Transverse colon (tissue), 4 donors: Measurements from ENCODE around the gene DNMT3B. TPM values are rescaled to one million over a fixed set of nuclear protein-coding genes. Genes with fewer than 3 reads are reported as not detected.

Experiments used
- DNase-seq: peaks from one replicate; pipeline ENCODE4 v3.0.0-alpha.2; 2019
- H3K27ac ChIP-seq, 4 donors: fragments of 200-600 bp; sonication (generic); 2 replicates each; pipeline ENCODE4 v1.5.1; 2016 to 2018; ENCODE audit warnings: inconsistent platforms in 4 of 4
- H3K27me3 ChIP-seq: fragments of 200-600 bp; sonication (generic); 2 replicates; pipeline ENCODE4 v1.5.1; 2017; ENCODE audit warnings: inconsistent platforms
- H3K36me3 ChIP-seq, 4 donors: fragments of 200-600 bp; sonication (generic); 2 replicates each; pipeline ENCODE4 v1.5.1; 2017 to 2019; ENCODE audit warnings: inconsistent platforms in 4 of 4
- H3K4me1 ChIP-seq, 4 donors: fragments of 200-600 bp; sonication (generic); 2 replicates each; pipeline ENCODE4 v1.5.1; 2017 to 2020; ENCODE audit warnings: inconsistent platforms in 4 of 4
- H3K4me3 ChIP-seq, 4 donors: fragments of 200-600 bp; sonication (generic); 1 replicate in 1 of 4; 2 replicates in 3 of 4; pipeline versions ENCODE4 v1.5.1 to v1.6.1; 2017 to 2019; ENCODE audit warnings: inconsistent platforms in 4 of 4
- H3K9me3 ChIP-seq, 2 donors: fragments of 200-600 bp; sonication (generic); 2 replicates each; pipeline ENCODE4 v1.5.1; 2017 to 2019; ENCODE audit warnings: inconsistent platforms in 2 of 2
- EP300 ChIP-seq: sonication (generic); formaldehyde crosslinking; IDR thresholded peaks from one replicate; pipeline ENCODE4 v1.6.1; 2017; ENCODE audit warnings: antibody characterized with exemption, low read depth
- POLR2A ChIP-seq: fragments of 450-650 bp; IDR thresholded peaks from one replicate; pipeline ENCODE4 v1.6.1; 2016; ENCODE audit warnings: antibody characterized with exemption, mild to moderate bottlenecking, moderate library complexity
- POLR2AphosphoS5 ChIP-seq, 3 donors: sonication (generic); formaldehyde crosslinking; IDR thresholded peaks; one replicate each; pipeline ENCODE4 v1.6.1; 2016; ENCODE audit warnings: antibody characterized with exemption in 3 of 3
- WGBS, 2 donors: methylation state at CpG; one replicate each; pipeline ENCODE4 v1.1.5; 2018; ENCODE audit warnings: low coverage in 1 of 2; 5-methylcytosine and 5-hydroxymethylcytosine counted together
- in situ Hi-C, 4 donors: fragments of 200-750 bp; cut with MboI; loops; one replicate each; pipeline versions ENCODE4 v1.15.0 to v1.15.1; 2017; ENCODE audit warnings: low sequenced_read_pairs in 3 of 4, low pct_ligation_motif_present in 1 of 4, low pct_unique_long_range_greater_than_20kb in 1 of 4
- intact Hi-C: fragments of 100-400 bp; cut with DNase I; formaldehyde crosslinking; loops from one replicate; pipeline ENCODE4 v1.15.1; 2023; ENCODE audit warnings: low total_unique reads
- total RNA-seq, 4 donors: library from RNA; depleted of rRNA; stranded (reverse); fragments of >200 nt; gene quantifications; one replicate each; pipeline ENCODE4 v1.1.0, GENCODE V29; 2016
- TF ChIP-seq, protein P1 (sequence below), 5 experiments: fragments of 200-600 bp in 3 of 5; fragments of 450-650 bp in 2 of 5; sonication (generic) in 3 of 5; IDR thresholded peaks; 1 replicate in 2 of 5; 2 replicates in 3 of 5; pipeline ENCODE4 v1.5.1; 2016 to 2017; ENCODE audit warnings: antibody characterized with exemption in 5 of 5, inconsistent platforms in 3 of 5, mild to moderate bottlenecking in 2 of 5, moderate library complexity in 1 of 5

Gene DNMT3B
- total RNA-seq, 4 donors from 2014 or later: 0.37 to 6.8 (median 0.67) TPM

DNA sequence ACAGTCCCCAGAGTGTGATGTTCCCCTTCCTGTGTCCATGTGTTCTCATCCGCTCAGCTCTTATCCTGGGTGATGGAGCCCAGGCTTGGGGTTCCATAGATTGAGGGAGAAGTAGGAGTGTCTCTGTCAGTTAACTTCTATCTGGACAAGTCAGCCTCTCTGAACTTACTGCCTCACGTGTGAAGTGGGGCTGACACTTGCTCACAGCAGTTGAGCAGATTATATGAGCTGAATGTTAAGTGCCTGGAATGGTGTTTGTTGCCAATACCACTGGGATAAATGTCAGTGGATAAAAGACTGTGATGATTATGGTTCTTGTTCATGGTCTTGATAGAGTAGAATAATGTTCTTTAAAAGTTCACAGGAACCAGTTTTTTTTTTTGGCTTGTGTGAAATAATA, 79.4 kb downstream of the DNMT3B start:
- peaks cover 0 to 45% (median 20%) of the 10 kb centered on the region in 4 donors for H3K36me3 ChIP-seq
- H3K4me3 ChIP-seq: no peak overlapping the region
- H3K27me3 ChIP-seq: no peaks in the 10 kb centered on the region
- TF ChIP-seq, protein P1, sequence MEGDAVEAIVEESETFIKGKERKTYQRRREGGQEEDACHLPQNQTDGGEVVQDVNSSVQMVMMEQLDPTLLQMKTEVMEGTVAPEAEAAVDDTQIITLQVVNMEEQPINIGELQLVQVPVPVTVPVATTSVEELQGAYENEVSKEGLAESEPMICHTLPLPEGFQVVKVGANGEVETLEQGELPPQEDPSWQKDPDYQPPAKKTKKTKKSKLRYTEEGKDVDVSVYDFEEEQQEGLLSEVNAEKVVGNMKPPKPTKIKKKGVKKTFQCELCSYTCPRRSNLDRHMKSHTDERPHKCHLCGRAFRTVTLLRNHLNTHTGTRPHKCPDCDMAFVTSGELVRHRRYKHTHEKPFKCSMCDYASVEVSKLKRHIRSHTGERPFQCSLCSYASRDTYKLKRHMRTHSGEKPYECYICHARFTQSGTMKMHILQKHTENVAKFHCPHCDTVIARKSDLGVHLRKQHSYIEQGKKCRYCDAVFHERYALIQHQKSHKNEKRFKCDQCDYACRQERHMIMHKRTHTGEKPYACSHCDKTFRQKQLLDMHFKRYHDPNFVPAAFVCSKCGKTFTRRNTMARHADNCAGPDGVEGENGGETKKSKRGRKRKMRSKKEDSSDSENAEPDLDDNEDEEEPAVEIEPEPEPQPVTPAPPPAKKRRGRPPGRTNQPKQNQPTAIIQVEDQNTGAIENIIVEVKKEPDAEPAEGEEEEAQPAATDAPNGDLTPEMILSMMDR (IDR thresholded peaks at IDR 0.05): no peak
- TF ChIP-seq POLR2A (no peak), EP300 (no peak), POLR2AphosphoS5 (IDR thresholded peaks at IDR 0.05) (no peak)
- in situ Hi-C loops: no loop called here
- DNase-seq: no peak
- WGBS, 2 donors: 88% methylated on average over 2 of the region's 2 CpGs; no CpG with 5 or more reads in 1 of the 2 donors
- intact Hi-C loops: no loop called here
- peaks cover 0 to 11% (median 0%) of the 10 kb centered on the region in 4 donors for H3K4me1 ChIP-seq
- no peak overlapping the region for H3K27ac ChIP-seq
- no peaks in the 10 kb centered on the region for H3K9me3 ChIP-seq

DNA sequence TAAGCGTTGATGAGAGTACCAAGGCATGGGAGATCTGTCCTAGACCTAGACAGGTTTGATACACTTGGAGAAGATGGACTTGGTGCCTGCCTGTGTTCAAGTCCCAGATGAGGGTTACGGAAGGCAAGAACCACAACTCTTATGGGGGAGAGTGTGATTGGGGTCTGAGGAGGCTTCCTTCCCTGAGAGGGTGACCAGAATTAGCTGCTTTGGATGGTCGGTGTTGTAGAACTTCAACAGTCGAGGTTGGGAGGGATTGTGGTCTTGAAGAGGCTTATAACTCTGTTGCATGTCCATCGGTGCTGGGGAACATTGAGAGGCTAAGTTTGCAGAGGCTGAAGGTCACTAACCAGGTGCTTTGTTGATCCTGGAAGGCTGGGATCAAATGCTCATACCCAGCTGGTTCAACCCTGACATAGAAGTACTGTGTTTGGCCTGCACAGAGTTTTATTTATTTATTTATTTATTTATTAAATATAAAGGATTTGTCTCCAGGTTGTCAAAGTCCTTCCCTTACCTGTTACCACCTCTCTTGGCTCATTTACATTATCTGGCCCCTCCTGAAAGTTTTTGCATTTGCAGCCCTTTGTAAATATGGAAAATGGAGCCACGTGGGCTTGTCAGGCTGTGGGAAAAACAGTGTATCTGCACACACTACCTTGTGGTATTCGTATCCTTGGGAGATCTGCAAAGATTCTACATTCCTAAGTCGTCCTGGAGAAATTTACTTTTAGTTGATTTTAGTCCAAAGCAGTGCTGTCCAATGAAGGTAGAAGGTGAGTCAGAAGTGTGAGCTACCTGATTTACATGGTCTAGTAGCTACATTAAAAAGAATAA, 80.7 kb downstream of the DNMT3B start:
- WGBS, 2 donors: 83 to 98% methylated on average over 5 to 8 of the region's 8 CpGs
- H3K36me3 ChIP-seq: peaks cover 0 to 45% (median 18%) of the 10 kb centered on the region in 4 donors
- in situ Hi-C loops (no loop called here), intact Hi-C loops (no loop called here)
- TF ChIP-seq POLR2A: no peak
- no peak for TF ChIP-seq EP300
- TF ChIP-seq, protein P1 (IDR thresholded peaks at IDR 0.05): no peak
- TF ChIP-seq POLR2AphosphoS5 (IDR thresholded peaks at IDR 0.05): no peak
- H3K4me3 ChIP-seq: no peak overlapping the region
- DNase-seq: no peak
- H3K9me3 ChIP-seq: no peaks in the 10 kb centered on the region
- H3K27me3 ChIP-seq: no peaks in the 10 kb centered on the region
- peaks cover 0 to 11% (median 0%) of the 10 kb centered on the region in 4 donors for H3K4me1 ChIP-seq
- no peak overlapping the region for H3K27ac ChIP-seq

DNA sequence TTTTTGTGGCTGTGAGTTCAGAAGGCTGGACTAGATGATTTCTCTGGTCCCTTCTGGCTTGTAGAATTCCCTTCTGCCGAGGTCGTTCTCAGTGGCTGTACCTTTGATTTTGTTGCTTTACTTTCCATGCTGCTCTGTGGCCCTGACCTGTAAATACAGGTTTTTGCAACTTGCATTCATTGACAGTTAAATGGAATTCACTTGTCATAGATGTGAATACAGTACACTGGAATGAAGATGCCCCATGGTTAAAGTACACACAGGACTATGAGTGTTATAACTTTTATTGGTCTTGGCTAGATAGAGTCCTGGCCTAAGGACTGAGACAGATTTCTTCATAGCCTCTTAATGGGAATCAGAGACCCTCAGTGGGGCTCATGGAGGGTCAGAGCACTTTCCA, 83.6 kb downstream of the DNMT3B start:
- Histone ChIP-seq H3K36me3 (peaks cover 0 to 38% (median 13%) of the 10 kb centered on the region in 4 donors), H3K4me1 (peaks cover 0 to 11% (median 0%) of the 10 kb centered on the region in 4 donors), H3K27me3 (no peaks in the 10 kb centered on the region), H3K4me3 (no peak overlapping the region), H3K9me3 (no peaks in the 10 kb centered on the region), H3K27ac (no peak overlapping the region)
- 92% methylated on average over 2 of the region's 2 CpGs; no CpG with 5 or more reads in 1 of the 2 donors for WGBS, 2 donors
- no peak for DNase-seq
- no peak for TF ChIP-seq EP300
- in situ Hi-C loops (no loop called here), intact Hi-C loops (no loop called here)

DNA sequence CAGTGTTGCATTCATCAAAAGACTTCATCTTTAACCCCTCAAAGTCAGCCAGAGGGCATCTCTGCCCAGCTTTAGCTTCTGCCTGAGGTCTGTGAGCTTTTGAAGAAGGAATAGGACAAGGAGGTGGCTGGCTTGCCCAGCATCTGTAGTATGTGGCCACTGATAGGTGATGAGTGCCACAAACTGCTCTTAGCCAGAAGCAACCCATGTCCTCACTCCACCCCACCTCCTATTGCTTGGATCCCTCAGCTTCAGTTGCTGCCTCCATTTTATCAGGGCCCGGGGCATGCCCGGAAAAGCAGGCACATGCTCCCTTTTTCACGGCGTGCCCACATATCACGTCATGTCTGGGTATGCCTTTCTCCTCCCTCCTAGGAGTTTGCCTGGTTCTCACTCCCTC, 84.7 kb downstream of the DNMT3B start:
- in situ Hi-C loops: no loop called here
- intact Hi-C loops: no loop called here

More for the DNA sequence above, 84.7 kb downstream of the DNMT3B start:
- H3K9me3 ChIP-seq: no peaks in the 10 kb centered on the region
- no peak for DNase-seq
- 97 to 100% methylated on average over 3 to 5 of the region's 5 CpGs for WGBS, 2 donors
- H3K27me3 ChIP-seq: no peaks in the 10 kb centered on the region
- H3K4me3 ChIP-seq: no peak overlapping the region
- peaks cover 0 to 44% (median 14%) of the 10 kb centered on the region in 4 donors for H3K36me3 ChIP-seq
- TF ChIP-seq EP300 (no peak), POLR2A (no peak), POLR2AphosphoS5 (IDR thresholded peaks at IDR 0.05) (no peak)
- TF ChIP-seq, protein P1 (IDR thresholded peaks at IDR 0.05): no peak
- no peak overlapping the region for H3K27ac ChIP-seq
- peaks cover 0 to 11% (median 0%) of the 10 kb centered on the region in 4 donors for H3K4me1 ChIP-seq
